ENCODE data around the gene CASP7.

Gene CASP7

DNA sequence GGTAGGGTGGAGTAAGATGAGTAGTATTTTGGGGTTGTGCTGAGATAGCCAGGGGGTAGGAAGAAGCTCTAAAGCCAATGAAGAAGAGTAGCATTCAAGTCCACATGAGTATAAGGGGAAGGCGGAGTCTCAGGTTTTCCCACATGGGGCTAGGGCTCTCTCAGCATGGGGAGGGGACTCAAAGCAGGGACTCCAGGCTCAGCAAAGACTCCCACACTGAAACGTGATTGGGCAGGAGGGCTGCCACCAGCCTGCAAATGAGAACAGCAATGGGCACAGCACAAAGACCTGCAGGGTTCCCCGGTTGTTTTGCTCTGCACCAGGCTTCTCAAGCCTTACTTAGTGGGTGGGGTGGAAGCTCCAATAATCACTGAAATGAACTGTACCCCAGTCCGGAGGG is 14.4 kb upstream of the CASP7 start:
- TF ChIP-seq, protein P1, sequence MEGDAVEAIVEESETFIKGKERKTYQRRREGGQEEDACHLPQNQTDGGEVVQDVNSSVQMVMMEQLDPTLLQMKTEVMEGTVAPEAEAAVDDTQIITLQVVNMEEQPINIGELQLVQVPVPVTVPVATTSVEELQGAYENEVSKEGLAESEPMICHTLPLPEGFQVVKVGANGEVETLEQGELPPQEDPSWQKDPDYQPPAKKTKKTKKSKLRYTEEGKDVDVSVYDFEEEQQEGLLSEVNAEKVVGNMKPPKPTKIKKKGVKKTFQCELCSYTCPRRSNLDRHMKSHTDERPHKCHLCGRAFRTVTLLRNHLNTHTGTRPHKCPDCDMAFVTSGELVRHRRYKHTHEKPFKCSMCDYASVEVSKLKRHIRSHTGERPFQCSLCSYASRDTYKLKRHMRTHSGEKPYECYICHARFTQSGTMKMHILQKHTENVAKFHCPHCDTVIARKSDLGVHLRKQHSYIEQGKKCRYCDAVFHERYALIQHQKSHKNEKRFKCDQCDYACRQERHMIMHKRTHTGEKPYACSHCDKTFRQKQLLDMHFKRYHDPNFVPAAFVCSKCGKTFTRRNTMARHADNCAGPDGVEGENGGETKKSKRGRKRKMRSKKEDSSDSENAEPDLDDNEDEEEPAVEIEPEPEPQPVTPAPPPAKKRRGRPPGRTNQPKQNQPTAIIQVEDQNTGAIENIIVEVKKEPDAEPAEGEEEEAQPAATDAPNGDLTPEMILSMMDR (IDR thresholded peaks at IDR 0.05; ENCODE audit: control insufficient read depth, insufficient read depth, low read depth, low read length, missing control alignments): no peak
- H3K4me3 ChIP-seq (ENCODE audit: control insufficient read depth, low read depth, low read length): no peak overlapping the region
- no peak for DNase-seq (ENCODE audit: low read depth)

DNA sequence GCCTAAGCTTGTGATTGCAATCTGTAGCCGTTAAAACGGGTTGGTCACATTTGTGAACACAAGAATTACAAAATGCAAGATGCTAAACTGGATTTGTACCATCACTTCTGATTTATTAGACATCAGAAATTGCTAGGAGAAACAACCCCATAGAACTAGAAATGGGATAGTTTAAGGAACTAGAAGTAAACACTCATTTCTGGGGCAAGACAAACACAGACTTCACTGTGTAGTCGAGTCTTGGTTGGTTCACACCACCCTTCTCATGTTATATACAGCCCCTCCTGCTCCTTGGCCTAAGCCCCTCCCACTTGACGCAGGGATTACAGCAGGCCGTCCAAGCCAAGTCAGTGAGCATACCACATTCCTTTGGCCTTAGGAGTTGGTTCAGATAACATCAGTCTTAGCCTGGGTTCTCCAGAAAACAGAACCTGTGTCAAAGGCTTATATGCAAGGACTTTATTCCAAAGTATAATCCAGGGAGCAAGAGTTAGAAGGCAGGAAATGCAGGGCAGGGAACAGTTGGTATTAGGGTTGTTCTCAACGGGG is 13.8 kb upstream of the CASP7 start:
- DNase-seq (ENCODE audit: low read depth): peak; percentile 37
- TF ChIP-seq, protein P1 (IDR thresholded peaks at IDR 0.05; ENCODE audit: control insufficient read depth, insufficient read depth, low read depth, low read length, missing control alignments): no peak
- no peak overlapping the region for H3K4me3 ChIP-seq (ENCODE audit: control insufficient read depth, low read depth, low read length)

DNA sequence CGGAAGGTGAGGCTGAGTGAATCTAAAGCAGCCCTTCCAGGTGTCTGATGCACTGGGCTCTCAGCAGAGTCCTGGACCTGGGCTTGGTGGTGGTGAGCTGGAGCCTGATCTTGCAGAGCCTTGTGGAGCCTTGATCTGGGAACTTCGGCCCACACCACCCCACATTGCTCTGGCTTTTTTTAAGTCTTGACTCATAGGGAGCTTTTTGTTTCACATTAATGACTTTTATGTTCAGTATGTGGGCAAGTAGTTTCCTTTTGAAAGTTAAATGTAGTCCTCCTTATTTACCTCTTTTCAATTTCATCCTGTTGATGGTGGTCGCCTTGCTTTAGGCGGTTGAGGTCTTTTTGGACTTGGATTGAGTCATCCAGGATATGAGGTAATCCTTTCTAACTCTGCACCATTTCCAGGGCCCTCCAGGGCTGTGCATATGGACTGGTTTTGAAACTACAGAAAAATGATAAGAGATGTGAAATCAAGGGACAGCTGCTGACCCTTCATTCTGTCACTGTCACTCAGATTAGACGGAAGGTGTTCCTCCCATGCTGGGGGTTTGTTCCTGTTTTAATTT is 12.9 kb upstream of the CASP7 start:
- TF ChIP-seq, protein P1 (IDR thresholded peaks at IDR 0.05; ENCODE audit: control insufficient read depth, insufficient read depth, low read depth, low read length, missing control alignments): no peak
- H3K4me3 ChIP-seq (ENCODE audit: control insufficient read depth, low read depth, low read length): no peak overlapping the region
- no peak for DNase-seq (ENCODE audit: low read depth)

DNA sequence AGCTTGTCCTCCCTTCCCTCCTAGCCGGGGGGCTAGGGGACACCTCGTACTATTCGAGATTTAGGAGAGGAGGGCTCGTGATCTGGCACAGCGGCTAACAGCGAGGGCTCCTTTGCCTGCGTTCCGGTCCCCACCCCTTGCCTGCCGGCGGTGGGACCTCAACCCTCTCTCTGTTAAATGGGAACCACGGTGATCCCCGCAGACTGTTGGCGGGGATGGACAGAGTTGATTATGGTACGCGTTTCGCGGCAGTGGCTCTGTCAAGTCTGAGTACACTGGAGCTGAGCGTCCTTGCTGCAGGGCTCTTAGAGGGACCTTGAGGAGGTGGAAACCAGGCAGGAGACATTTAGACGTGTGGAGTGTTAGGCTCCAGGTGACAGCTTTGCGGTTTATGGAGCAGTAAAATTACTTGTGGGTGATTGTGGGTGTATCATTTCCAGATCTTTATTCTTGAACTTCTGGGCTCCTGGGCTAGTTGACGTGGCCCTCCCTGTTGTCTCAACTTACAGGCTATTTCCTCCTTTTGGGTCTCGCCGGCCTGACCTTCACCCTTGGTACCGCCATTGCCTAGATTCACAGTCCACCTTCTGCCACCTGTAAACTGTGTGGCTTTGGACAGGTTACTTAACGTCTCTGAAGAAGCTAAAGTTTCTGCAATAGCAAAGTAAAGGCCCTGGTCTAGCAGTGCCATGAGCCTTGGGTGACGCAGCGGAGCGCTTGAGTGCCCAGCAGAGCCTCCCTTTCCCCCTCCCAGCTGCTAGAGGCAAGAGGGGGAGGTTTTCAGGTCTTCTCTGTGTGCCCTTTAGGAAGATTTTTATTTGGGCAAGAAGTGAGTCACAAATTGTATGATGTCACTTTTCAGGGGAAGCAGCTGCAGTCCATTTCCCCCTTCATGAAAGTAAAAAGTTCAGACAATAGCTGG is 739 bp downstream of the CASP7 start:
- H3K4me3 ChIP-seq (ENCODE audit: control insufficient read depth, low read depth, low read length): peak overlapping the region; percentile 99
- TF ChIP-seq, protein P1 (IDR thresholded peaks at IDR 0.05; ENCODE audit: control insufficient read depth, insufficient read depth, low read depth, low read length, missing control alignments): no peak
- no peak for DNase-seq (ENCODE audit: low read depth)

DNA sequence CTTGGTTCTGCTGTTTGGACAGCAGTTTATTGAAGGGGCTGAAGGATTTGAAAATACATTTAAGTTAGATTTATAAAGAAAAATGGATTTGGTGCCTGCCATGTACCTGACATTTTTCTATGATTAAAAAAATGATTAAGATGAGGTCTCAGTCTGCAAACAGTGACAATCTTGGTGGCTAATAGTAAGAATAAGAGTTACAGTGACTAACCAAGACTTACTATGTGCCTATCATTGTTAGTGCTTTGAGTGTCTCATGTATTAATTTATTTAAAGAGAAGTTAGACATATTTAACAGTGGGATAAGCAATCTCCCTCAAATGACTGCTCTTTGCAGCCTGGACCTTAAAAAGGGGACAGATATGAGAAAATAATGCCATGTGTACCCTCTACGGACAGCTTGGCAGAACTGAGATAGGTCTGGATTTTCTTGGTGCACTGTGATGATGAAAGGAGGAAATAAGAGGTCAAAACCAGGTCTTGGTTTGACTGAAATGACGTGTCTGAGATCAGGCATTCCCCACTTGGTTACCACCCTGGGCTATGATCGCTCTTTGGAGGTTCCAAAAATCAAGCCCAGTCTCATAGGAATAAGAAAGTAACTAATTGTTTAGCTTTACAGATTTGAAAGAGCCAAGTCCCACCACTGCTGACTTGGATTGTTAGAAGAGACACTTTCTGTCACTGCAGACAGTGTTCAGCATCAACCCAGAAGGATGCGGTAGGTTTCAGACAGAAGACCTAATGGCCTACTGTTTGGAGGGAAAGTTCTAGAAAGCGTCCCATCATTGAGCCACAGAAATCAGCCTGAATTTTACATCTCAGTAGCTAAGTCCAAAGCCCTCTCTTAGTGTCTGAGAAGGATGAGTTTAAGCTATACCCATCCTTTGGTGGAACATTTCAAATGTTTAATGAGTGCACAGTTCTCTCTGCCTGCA is 2.1 kb downstream of the CASP7 start:
- TF ChIP-seq, protein P1 (IDR thresholded peaks at IDR 0.05; ENCODE audit: control insufficient read depth, insufficient read depth, low read depth, low read length, missing control alignments): no peak
- no peak for DNase-seq (ENCODE audit: low read depth)
- H3K4me3 ChIP-seq (ENCODE audit: control insufficient read depth, low read depth, low read length): no peak overlapping the region

DNA sequence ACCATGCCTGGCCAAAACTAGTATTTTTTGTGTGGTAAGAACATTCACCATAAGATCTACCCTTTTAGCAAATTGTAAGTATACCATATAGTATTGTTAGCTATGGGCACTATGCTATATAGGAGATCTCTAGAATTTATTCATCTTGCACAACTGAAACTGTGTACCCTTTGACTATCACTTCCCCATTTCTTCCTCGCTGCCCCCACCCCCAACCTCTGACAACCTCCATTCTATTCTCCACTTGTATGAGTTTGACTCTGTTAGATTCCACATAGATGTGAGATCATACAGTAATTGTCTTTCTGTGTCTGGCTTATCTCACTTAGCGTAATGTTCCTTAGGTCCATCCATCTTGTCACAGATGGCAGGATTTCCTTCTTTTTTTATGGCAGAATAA is 3.6 kb downstream of the CASP7 start:
- DNase-seq (ENCODE audit: low read depth): no peak
- TF ChIP-seq, protein P1 (IDR thresholded peaks at IDR 0.05; ENCODE audit: control insufficient read depth, insufficient read depth, low read depth, low read length, missing control alignments): no peak
- H3K4me3 ChIP-seq (ENCODE audit: control insufficient read depth, low read depth, low read length): no peak overlapping the region
